Activated CD8-positive, alpha-beta T cell treated with anti-CD3 and anti-CD28 coated beads for 36 hours (primary cell): ENCODE results near the gene ATP10A. TPM values are rescaled to one million over a fixed set of nuclear protein-coding genes. Genes with fewer than 3 reads are reported as not detected.

Experiments
- ATAC-seq: fragments of 200-7000 bp; cut with Tn5 transposase; one replicate; pipeline ENCODE4 v1.10.0; 2021; ENCODE audit warnings: mild to moderate bottlenecking, moderate library complexity
- CTCF ChIA-PET: fragments of 350-600 bp; sonication (Branson Sonifier 250); formaldehyde crosslinking; loops from one replicate; lab custom pipeline; 2021; ENCODE audit warnings: antibody characterized with exemption; lab: Charles Lee
- POLR2A ChIA-PET: fragments of 350-600 bp; sonication (Branson Sonifier 250); formaldehyde crosslinking; loops from one replicate; lab custom pipeline; 2021; ENCODE audit warnings: antibody characterized with exemption; lab: Charles Lee
- DNase-seq: peaks from one replicate; pipeline ENCODE4 v3.0.0-alpha.2; 2020
- H3K27ac Mint-ChIP-seq: one replicate; pipeline ENCODE4 v1.8.0; 2021; ENCODE audit warnings: mild to moderate bottlenecking, mixed read lengths
- H3K27me3 Mint-ChIP-seq: one replicate; pipeline ENCODE4 v1.8.0; 2021; ENCODE audit warnings: mixed read lengths
- H3K36me3 Mint-ChIP-seq: one replicate; pipeline ENCODE4 v1.8.0; 2021; ENCODE audit warnings: low read depth, mixed read lengths
- H3K4me1 Mint-ChIP-seq: one replicate; pipeline ENCODE4 v1.8.0; 2021; ENCODE audit warnings: low read depth, mixed read lengths
- H3K4me3 Mint-ChIP-seq: one replicate; pipeline ENCODE4 v1.8.0; 2021; ENCODE audit warnings: mild to moderate bottlenecking, moderate library complexity, mixed read lengths
- H3K9me3 Mint-ChIP-seq: one replicate; pipeline ENCODE4 v1.8.0; 2021; ENCODE audit warnings: mixed read lengths
- intact Hi-C: fragments of 100-400 bp; cut with micrococcal nuclease; formaldehyde crosslinking; loops from one replicate; pipeline ENCODE4 v1.10.0; 2022
- total RNA-seq, 2 experiments: library from RNA; stranded (reverse); gene quantifications; one replicate each; pipeline ENCODE4 v1.2.3, GENCODE V29; 2021
- TF ChIP-seq, protein P1 (sequence below): fragments of 200-600 bp; IDR thresholded peaks from one replicate; pipeline ENCODE4 v1.8.0; 2022; ENCODE audit warnings: antibody characterized with exemption, mild to moderate bottlenecking

ATP10A gene
- total RNA-seq, 2 experiments from 2014 or later = 17.8 to 21.0 TPM

- TF ChIP-seq, protein P1, sequence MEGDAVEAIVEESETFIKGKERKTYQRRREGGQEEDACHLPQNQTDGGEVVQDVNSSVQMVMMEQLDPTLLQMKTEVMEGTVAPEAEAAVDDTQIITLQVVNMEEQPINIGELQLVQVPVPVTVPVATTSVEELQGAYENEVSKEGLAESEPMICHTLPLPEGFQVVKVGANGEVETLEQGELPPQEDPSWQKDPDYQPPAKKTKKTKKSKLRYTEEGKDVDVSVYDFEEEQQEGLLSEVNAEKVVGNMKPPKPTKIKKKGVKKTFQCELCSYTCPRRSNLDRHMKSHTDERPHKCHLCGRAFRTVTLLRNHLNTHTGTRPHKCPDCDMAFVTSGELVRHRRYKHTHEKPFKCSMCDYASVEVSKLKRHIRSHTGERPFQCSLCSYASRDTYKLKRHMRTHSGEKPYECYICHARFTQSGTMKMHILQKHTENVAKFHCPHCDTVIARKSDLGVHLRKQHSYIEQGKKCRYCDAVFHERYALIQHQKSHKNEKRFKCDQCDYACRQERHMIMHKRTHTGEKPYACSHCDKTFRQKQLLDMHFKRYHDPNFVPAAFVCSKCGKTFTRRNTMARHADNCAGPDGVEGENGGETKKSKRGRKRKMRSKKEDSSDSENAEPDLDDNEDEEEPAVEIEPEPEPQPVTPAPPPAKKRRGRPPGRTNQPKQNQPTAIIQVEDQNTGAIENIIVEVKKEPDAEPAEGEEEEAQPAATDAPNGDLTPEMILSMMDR = no peak
- Mint-ChIP-seq H3K9me3 (no peaks in the 10 kb centered on the region), H3K27me3 (peaks cover 1% of the 10 kb centered on the region), H3K27ac (no peak overlapping the region), H3K36me3 (no peaks in the 10 kb centered on the region), H3K4me1 (no peaks in the 10 kb centered on the region), H3K4me3 (no peak overlapping the region)
- intact Hi-C loops = no loop called here
- POLR2A ChIA-PET = no interaction called here
- DNase-seq (no peak), ATAC-seq (no peak)
- CTCF ChIA-PET = interaction anchor here (1.0 kb wide), 1 partner anchor 24 kb away, joined by 3 read pairs; no protein-coding TSS in a partner anchor
Observed at GRCh38 chr15:25653371-25653770, 209.8 kb downstream of the ATP10A start.

- peaks cover 1% of the 10 kb centered on the region for H3K27me3 Mint-ChIP-seq
- ATAC-seq = no peak
- intact Hi-C loops = no loop called here
- H3K9me3 Mint-ChIP-seq = no peaks in the 10 kb centered on the region
- H3K4me1 Mint-ChIP-seq = no peaks in the 10 kb centered on the region
- H3K27ac Mint-ChIP-seq = no peak overlapping the region
- TF ChIP-seq, protein P1 = no peak
- ChIA-PET CTCF (interaction anchor here (1.0 kb wide), 1 partner anchor 23 kb away, joined by 3 read pairs; no protein-coding TSS in a partner anchor), POLR2A (no interaction called here)
- no peaks in the 10 kb centered on the region for H3K36me3 Mint-ChIP-seq
- no peak for DNase-seq
- H3K4me3 Mint-ChIP-seq = no peak overlapping the region
Observed at GRCh38 chr15:25652704-25653103, 210.4 kb downstream of the ATP10A start.

GRCh38 chr15:25649390-25649789 is 213.7 kb downstream of the ATP10A start:
- H3K4me1 Mint-ChIP-seq = no peaks in the 10 kb centered on the region
- CTCF ChIA-PET = no interaction called here
- no peak overlapping the region for H3K27ac Mint-ChIP-seq
- TF ChIP-seq, protein P1 = no peak
- intact Hi-C loops = no loop called here
- DNase-seq (no peak), ATAC-seq (no peak)
- H3K4me3 Mint-ChIP-seq = no peak overlapping the region
- no peaks in the 10 kb centered on the region for H3K9me3 Mint-ChIP-seq
- no peaks in the 10 kb centered on the region for H3K36me3 Mint-ChIP-seq
- POLR2A ChIA-PET = no interaction called here
- H3K27me3 Mint-ChIP-seq = peaks cover 7% of the 10 kb centered on the region

GRCh38 chr15:25643120-25643519 is 220.0 kb downstream of the ATP10A start:
- no peaks in the 10 kb centered on the region for H3K4me1 Mint-ChIP-seq
- intact Hi-C loops = no loop called here
- DNase-seq (no peak), ATAC-seq (no peak)
- H3K27ac Mint-ChIP-seq = no peak overlapping the region
- TF ChIP-seq, protein P1 = no peak
- ChIA-PET CTCF (interaction anchor here (0.9 kb wide), 1 partner anchor 32 kb away, joined by 4 read pairs; no protein-coding TSS in a partner anchor), POLR2A (interaction anchor here (0.6 kb wide), 1 partner anchor 8 kb away, joined by 4 read pairs; no protein-coding TSS in a partner anchor)
- H3K36me3 Mint-ChIP-seq = no peaks in the 10 kb centered on the region
- no peaks in the 10 kb centered on the region for H3K9me3 Mint-ChIP-seq
- H3K4me3 Mint-ChIP-seq = no peak overlapping the region
- peaks cover 14% of the 10 kb centered on the region for H3K27me3 Mint-ChIP-seq

- Mint-ChIP-seq H3K9me3 (no peaks in the 10 kb centered on the region), H3K4me1 (no peaks in the 10 kb centered on the region), H3K36me3 (no peaks in the 10 kb centered on the region), H3K27me3 (peaks cover 12% of the 10 kb centered on the region), H3K4me3 (no peak overlapping the region), H3K27ac (no peak overlapping the region)
- ATAC-seq (no peak), DNase-seq (no peak)
- intact Hi-C loops = no loop called here
- TF ChIP-seq, protein P1 = no peak
- CTCF ChIA-PET = no interaction called here
- POLR2A ChIA-PET = no interaction called here
Observed at GRCh38 chr15:25641762-25642161, 221.4 kb downstream of the ATP10A start.
